ENCODE results near the gene COL27A1.

COL27A1 gene

GRCh38 chr9:114156657-114157421, 1.5 kb downstream of the COL27A1 start:
- peak overlapping the region; percentile 61 for H3K4me3 ChIP-seq (ENCODE audit: low read depth, low read length)
- DNase-seq (ENCODE audit: low read depth), result peak; percentile 38
- no peak for TF ChIP-seq MYC (IDR thresholded peaks at IDR 0.05; ENCODE audit: low read depth, low read length)
- TF ChIP-seq POLR2A (IDR thresholded peaks at IDR 0.05; ENCODE audit: extremely low read depth, insufficient read length), result no peak
- no peak for TF ChIP-seq CTCF (IDR thresholded peaks at IDR 0.05; ENCODE audit: low read depth, low read length)
- TF ChIP-seq MAX (IDR thresholded peaks at IDR 0.05; ENCODE audit: low read depth, low read length), result no peak

- H3K4me3 ChIP-seq (ENCODE audit: low read depth, low read length), result no peak overlapping the region
- no peak for DNase-seq (ENCODE audit: low read depth)
- no peak for TF ChIP-seq POLR2A (IDR thresholded peaks at IDR 0.05; ENCODE audit: extremely low read depth, insufficient read length)
- no peak for TF ChIP-seq MYC (IDR thresholded peaks at IDR 0.05; ENCODE audit: low read depth, low read length)
- no peak for TF ChIP-seq MAX (IDR thresholded peaks at IDR 0.05; ENCODE audit: low read depth, low read length)
- TF ChIP-seq CTCF (IDR thresholded peaks at IDR 0.05; ENCODE audit: low read depth, low read length), result no peak
These were observed 2.3 kb downstream of the COL27A1 start for GRCh38 chr9:114157516-114158176.

- DNase-seq (ENCODE audit: low read depth), result no peak
- H3K4me3 ChIP-seq (ENCODE audit: low read depth, low read length), result no peak overlapping the region
- TF ChIP-seq CTCF (IDR thresholded peaks at IDR 0.05; ENCODE audit: low read depth, low read length), result no peak
- no peak for TF ChIP-seq MYC (IDR thresholded peaks at IDR 0.05; ENCODE audit: low read depth, low read length)
- TF ChIP-seq MAX (IDR thresholded peaks at IDR 0.05; ENCODE audit: low read depth, low read length), result no peak
- no peak for TF ChIP-seq POLR2A (IDR thresholded peaks at IDR 0.05; ENCODE audit: extremely low read depth, insufficient read length)
These were observed 3.3 kb downstream of the COL27A1 start for GRCh38 chr9:114158482-114159130.

- H3K4me3 ChIP-seq (ENCODE audit: low read depth, low read length), result no peak overlapping the region
- no peak for DNase-seq (ENCODE audit: low read depth)
- TF ChIP-seq POLR2A (IDR thresholded peaks at IDR 0.05; ENCODE audit: extremely low read depth, insufficient read length) (no peak), MYC (IDR thresholded peaks at IDR 0.05; ENCODE audit: low read depth, low read length) (no peak), MAX (IDR thresholded peaks at IDR 0.05; ENCODE audit: low read depth, low read length) (no peak), CTCF (IDR thresholded peaks at IDR 0.05; ENCODE audit: low read depth, low read length) (no peak)
These were observed 4.4 kb downstream of the COL27A1 start for GRCh38 chr9:114159691-114160090.

- H3K4me3 ChIP-seq (ENCODE audit: low read depth, low read length), result no peak overlapping the region
- TF ChIP-seq MAX (IDR thresholded peaks at IDR 0.05; ENCODE audit: low read depth, low read length), result no peak
- TF ChIP-seq MYC (IDR thresholded peaks at IDR 0.05; ENCODE audit: low read depth, low read length), result no peak
- TF ChIP-seq CTCF (IDR thresholded peaks at IDR 0.05; ENCODE audit: low read depth, low read length), result no peak
- no peak for TF ChIP-seq POLR2A (IDR thresholded peaks at IDR 0.05; ENCODE audit: extremely low read depth, insufficient read length)
- no peak for DNase-seq (ENCODE audit: low read depth)
These were observed 6.2 kb downstream of the COL27A1 start for GRCh38 chr9:114161513-114161912.

All from NB4 (cell line).